ENCODE measurements around the gene SPAG17.

The SPAG17 gene

GRCh38 chr1:118200836-118201235 is 15.8 kb upstream of the SPAG17 start:
- Mint-ChIP-seq H3K27me3 (no peaks in the 10 kb centered on the region), H3K36me3 (no peaks in the 10 kb centered on the region), H3K4me3 (no peak overlapping the region), H3K27ac (no peak overlapping the region), H3K4me1 (no peaks in the 10 kb centered on the region), H3K9me3 (peaks cover 0 to 2% of the 10 kb centered on the region in 2 donors)
- ATAC-seq (replicated peaks) (no peak), DNase-seq (no peak)

- Mint-ChIP-seq H3K27ac (no peak overlapping the region), H3K9me3 (peaks cover 8 to 13% of the 10 kb centered on the region in 2 donors), H3K36me3 (peaks cover 0 to 1% of the 10 kb centered on the region in 2 donors), H3K4me1 (no peaks in the 10 kb centered on the region), H3K27me3 (peaks cover 5% of the 10 kb centered on the region in 2 donors), H3K4me3 (no peak overlapping the region)
- no peak for ATAC-seq (replicated peaks)
- DNase-seq: no peak
These were observed 5.5 kb upstream of the SPAG17 start for GRCh38 chr1:118190561-118190960.

- ATAC-seq (replicated peaks): no peak
- Mint-ChIP-seq H3K27ac (no peak overlapping the region), H3K9me3 (peaks cover 8 to 17% of the 10 kb centered on the region in 2 donors), H3K36me3 (peaks cover 0 to 3% of the 10 kb centered on the region in 2 donors), H3K27me3 (peaks cover 8 to 15% of the 10 kb centered on the region in 2 donors), H3K4me3 (no peak overlapping the region), H3K4me1 (peaks cover 0 to 7% of the 10 kb centered on the region in 2 donors)
- no peak for DNase-seq
These were observed 4.5 kb upstream of the SPAG17 start for GRCh38 chr1:118189564-118189963.

- no peak overlapping the region for H3K27ac Mint-ChIP-seq
- ATAC-seq (replicated peaks) (no peak), DNase-seq (no peak)
- H3K27me3 Mint-ChIP-seq: peaks cover 9 to 16% of the 10 kb centered on the region in 2 donors
- H3K36me3 Mint-ChIP-seq: peaks cover 0 to 3% of the 10 kb centered on the region in 2 donors
- H3K4me1 Mint-ChIP-seq: peaks cover 0 to 8% of the 10 kb centered on the region in 2 donors
- H3K9me3 Mint-ChIP-seq: peaks cover 8 to 17% of the 10 kb centered on the region in 2 donors
- H3K4me3 Mint-ChIP-seq: no peak overlapping the region
These were observed 3.4 kb upstream of the SPAG17 start for GRCh38 chr1:118188411-118188810.

- H3K4me1 Mint-ChIP-seq: peaks cover 0 to 8% of the 10 kb centered on the region in 2 donors
- H3K4me3 Mint-ChIP-seq: no peak overlapping the region
- peaks cover 9 to 16% of the 10 kb centered on the region in 2 donors for H3K27me3 Mint-ChIP-seq
- no peak overlapping the region for H3K27ac Mint-ChIP-seq
- DNase-seq (no peak), ATAC-seq (replicated peaks) (no peak)
- peaks cover 0 to 3% of the 10 kb centered on the region in 2 donors for H3K36me3 Mint-ChIP-seq
- H3K9me3 Mint-ChIP-seq: peaks cover 4 to 9% of the 10 kb centered on the region in 2 donors
These were observed 998 bp upstream of the SPAG17 start for GRCh38 chr1:118186026-118186425.

- Mint-ChIP-seq H3K36me3 (peaks cover 0 to 3% of the 10 kb centered on the region in 2 donors), H3K4me1 (peaks cover 0 to 8% of the 10 kb centered on the region in 2 donors), H3K4me3 (peak overlapping the region in 1 of 2 donors; percentile 23), H3K9me3 (peaks cover 4 to 9% of the 10 kb centered on the region in 2 donors), H3K27me3 (peaks cover 9 to 16% of the 10 kb centered on the region in 2 donors), H3K27ac (no peak overlapping the region)
- DNase-seq: no peak
- ATAC-seq (replicated peaks): peak in 1 of 2 donors; percentile 4
These were observed 317 bp downstream of the SPAG17 start for GRCh38 chr1:118184739-118185083.

- Mint-ChIP-seq H3K27me3 (peaks cover 9 to 16% of the 10 kb centered on the region in 2 donors), H3K36me3 (peaks cover 0 to 3% of the 10 kb centered on the region in 2 donors), H3K4me1 (peaks cover 0 to 8% of the 10 kb centered on the region in 2 donors), H3K9me3 (peaks cover 4 to 9% of the 10 kb centered on the region in 2 donors), H3K27ac (no peak overlapping the region), H3K4me3 (no peak overlapping the region)
- DNase-seq: no peak
- no peak for ATAC-seq (replicated peaks)
These were observed 1.4 kb downstream of the SPAG17 start for GRCh38 chr1:118183586-118183985.

GRCh38 chr1:118177998-118178397 is 7.0 kb downstream of the SPAG17 start:
- DNase-seq (no peak), ATAC-seq (replicated peaks) (no peak)
- H3K36me3 Mint-ChIP-seq: no peaks in the 10 kb centered on the region
- H3K4me1 Mint-ChIP-seq: no peaks in the 10 kb centered on the region
- H3K27me3 Mint-ChIP-seq: no peaks in the 10 kb centered on the region
- no peak overlapping the region for H3K27ac Mint-ChIP-seq
- peaks cover 6 to 7% of the 10 kb centered on the region in 2 donors for H3K9me3 Mint-ChIP-seq
- no peak overlapping the region for H3K4me3 Mint-ChIP-seq

GRCh38 chr1:118169016-118169415 is 16.0 kb downstream of the SPAG17 start:
- Mint-ChIP-seq H3K27me3 (no peaks in the 10 kb centered on the region), H3K36me3 (no peaks in the 10 kb centered on the region), H3K9me3 (peaks cover under 1 to 3% of the 10 kb centered on the region in 2 donors), H3K27ac (no peak overlapping the region), H3K4me3 (no peak overlapping the region), H3K4me1 (no peaks in the 10 kb centered on the region)
- DNase-seq (no peak), ATAC-seq (replicated peaks) (no peak)

GRCh38 chr1:118160806-118161205 is 24.2 kb downstream of the SPAG17 start:
- no peaks in the 10 kb centered on the region for H3K9me3 Mint-ChIP-seq
- H3K27me3 Mint-ChIP-seq: no peaks in the 10 kb centered on the region
- no peak for DNase-seq
- H3K4me1 Mint-ChIP-seq: no peaks in the 10 kb centered on the region
- H3K27ac Mint-ChIP-seq: no peak overlapping the region
- no peak for ATAC-seq (replicated peaks)
- H3K4me3 Mint-ChIP-seq: no peak overlapping the region
- no peaks in the 10 kb centered on the region for H3K36me3 Mint-ChIP-seq

GRCh38 chr1:118159569-118159968 is 25.5 kb downstream of the SPAG17 start:
- no peak overlapping the region for H3K27ac Mint-ChIP-seq
- no peaks in the 10 kb centered on the region for H3K27me3 Mint-ChIP-seq
- H3K9me3 Mint-ChIP-seq: no peaks in the 10 kb centered on the region
- ATAC-seq (replicated peaks) (no peak), DNase-seq (no peak)
- H3K4me1 Mint-ChIP-seq: no peaks in the 10 kb centered on the region
- H3K4me3 Mint-ChIP-seq: no peak overlapping the region
- H3K36me3 Mint-ChIP-seq: no peaks in the 10 kb centered on the region

GRCh38 chr1:118158924-118159323 is 26.1 kb downstream of the SPAG17 start:
- no peaks in the 10 kb centered on the region for H3K27me3 Mint-ChIP-seq
- ATAC-seq (replicated peaks) (no peak), DNase-seq (no peak)
- no peaks in the 10 kb centered on the region for H3K9me3 Mint-ChIP-seq
- H3K36me3 Mint-ChIP-seq: no peaks in the 10 kb centered on the region
- no peak overlapping the region for H3K27ac Mint-ChIP-seq
- H3K4me1 Mint-ChIP-seq: no peaks in the 10 kb centered on the region
- H3K4me3 Mint-ChIP-seq: no peak overlapping the region

- no peak overlapping the region for H3K4me3 Mint-ChIP-seq
- no peak for ATAC-seq (replicated peaks)
- no peak for DNase-seq
- no peaks in the 10 kb centered on the region for H3K27me3 Mint-ChIP-seq
- H3K27ac Mint-ChIP-seq: no peak overlapping the region
- H3K9me3 Mint-ChIP-seq: no peaks in the 10 kb centered on the region
- no peaks in the 10 kb centered on the region for H3K4me1 Mint-ChIP-seq
- no peaks in the 10 kb centered on the region for H3K36me3 Mint-ChIP-seq
These were observed 27.5 kb downstream of the SPAG17 start for GRCh38 chr1:118157506-118157905.

- Mint-ChIP-seq H3K4me1 (no peaks in the 10 kb centered on the region), H3K9me3 (no peaks in the 10 kb centered on the region), H3K27me3 (no peaks in the 10 kb centered on the region), H3K36me3 (no peaks in the 10 kb centered on the region), H3K27ac (no peak overlapping the region), H3K4me3 (no peak overlapping the region)
- ATAC-seq (replicated peaks): no peak
- DNase-seq: no peak
These were observed 29.9 kb downstream of the SPAG17 start for GRCh38 chr1:118155106-118155505.

- no peaks in the 10 kb centered on the region for H3K36me3 Mint-ChIP-seq
- H3K27ac Mint-ChIP-seq: no peak overlapping the region
- H3K27me3 Mint-ChIP-seq: no peaks in the 10 kb centered on the region
- H3K4me3 Mint-ChIP-seq: no peak overlapping the region
- no peaks in the 10 kb centered on the region for H3K9me3 Mint-ChIP-seq
- ATAC-seq (replicated peaks): no peak
- no peak for DNase-seq
- no peaks in the 10 kb centered on the region for H3K4me1 Mint-ChIP-seq
These were observed 30.8 kb downstream of the SPAG17 start for GRCh38 chr1:118154220-118154619.
